ENCODE results near the gene CCR5. TPM values are rescaled to one million over a fixed set of nuclear protein-coding genes. Genes with fewer than 3 reads are reported as not detected.

Gene CCR5
- total RNA-seq, 1 donor from 2014 or later = 0.55 TPM

DNA sequence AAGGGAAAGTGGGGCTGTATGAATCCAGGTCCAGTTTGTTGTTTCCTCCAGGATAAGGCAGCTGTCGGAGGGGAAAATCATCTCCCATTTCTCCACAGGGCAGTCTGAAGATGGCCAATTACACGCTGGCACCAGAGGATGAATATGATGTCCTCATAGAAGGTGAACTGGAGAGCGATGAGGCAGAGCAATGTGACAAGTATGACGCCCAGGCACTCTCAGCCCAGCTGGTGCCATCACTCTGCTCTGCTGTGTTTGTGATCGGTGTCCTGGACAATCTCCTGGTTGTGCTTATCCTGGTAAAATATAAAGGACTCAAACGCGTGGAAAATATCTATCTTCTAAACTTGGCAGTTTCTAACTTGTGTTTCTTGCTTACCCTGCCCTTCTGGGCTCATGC, 37.2 kb downstream of the CCR5 start:
- H3K27ac Mint-ChIP-seq = peak overlapping the region; percentile 10
- H3K9me3 Mint-ChIP-seq = peaks cover under 1% of the 10 kb centered on the region
- peaks cover 3% of the 10 kb centered on the region for H3K36me3 Mint-ChIP-seq (ENCODE audit: low read depth)
- CTCF ChIA-PET = interaction anchor here (0.9 to 1.8 kb wide), 3 partner anchors 9 to 81 kb away, joined by 3 to 4 read pairs (median 4); no protein-coding TSS in a partner anchor
- ATAC-seq (ENCODE audit: low read depth) (no peak), DNase-seq (no peak)
- TF ChIP-seq, protein P1, sequence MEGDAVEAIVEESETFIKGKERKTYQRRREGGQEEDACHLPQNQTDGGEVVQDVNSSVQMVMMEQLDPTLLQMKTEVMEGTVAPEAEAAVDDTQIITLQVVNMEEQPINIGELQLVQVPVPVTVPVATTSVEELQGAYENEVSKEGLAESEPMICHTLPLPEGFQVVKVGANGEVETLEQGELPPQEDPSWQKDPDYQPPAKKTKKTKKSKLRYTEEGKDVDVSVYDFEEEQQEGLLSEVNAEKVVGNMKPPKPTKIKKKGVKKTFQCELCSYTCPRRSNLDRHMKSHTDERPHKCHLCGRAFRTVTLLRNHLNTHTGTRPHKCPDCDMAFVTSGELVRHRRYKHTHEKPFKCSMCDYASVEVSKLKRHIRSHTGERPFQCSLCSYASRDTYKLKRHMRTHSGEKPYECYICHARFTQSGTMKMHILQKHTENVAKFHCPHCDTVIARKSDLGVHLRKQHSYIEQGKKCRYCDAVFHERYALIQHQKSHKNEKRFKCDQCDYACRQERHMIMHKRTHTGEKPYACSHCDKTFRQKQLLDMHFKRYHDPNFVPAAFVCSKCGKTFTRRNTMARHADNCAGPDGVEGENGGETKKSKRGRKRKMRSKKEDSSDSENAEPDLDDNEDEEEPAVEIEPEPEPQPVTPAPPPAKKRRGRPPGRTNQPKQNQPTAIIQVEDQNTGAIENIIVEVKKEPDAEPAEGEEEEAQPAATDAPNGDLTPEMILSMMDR (IDR thresholded peaks at IDR 0.05) = no peak
- intact Hi-C loops (cut with micrococcal nuclease) = loop anchor here (2.0 kb wide), 1 partner anchor 25 kb away; no protein-coding TSS in a partner anchor
- no peaks in the 10 kb centered on the region for H3K27me3 Mint-ChIP-seq
- H3K4me1 Mint-ChIP-seq = peaks cover 31% of the 10 kb centered on the region
- POLR2A ChIA-PET = no interaction called here
- H3K4me3 Mint-ChIP-seq = peak overlapping the region; percentile 85

DNA sequence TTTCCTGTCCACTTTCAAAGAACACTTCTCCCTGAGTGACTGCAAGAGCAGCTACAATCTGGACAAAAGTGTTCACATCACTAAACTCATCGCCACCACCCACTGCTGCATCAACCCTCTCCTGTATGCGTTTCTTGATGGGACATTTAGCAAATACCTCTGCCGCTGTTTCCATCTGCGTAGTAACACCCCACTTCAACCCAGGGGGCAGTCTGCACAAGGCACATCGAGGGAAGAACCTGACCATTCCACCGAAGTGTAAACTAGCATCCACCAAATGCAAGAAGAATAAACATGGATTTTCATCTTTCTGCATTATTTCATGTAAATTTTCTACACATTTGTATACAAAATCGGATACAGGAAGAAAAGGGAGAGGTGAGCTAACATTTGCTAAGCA, 38.1 kb downstream of the CCR5 start:
- CTCF ChIA-PET = no interaction called here
- H3K27me3 Mint-ChIP-seq = no peaks in the 10 kb centered on the region
- H3K36me3 Mint-ChIP-seq (ENCODE audit: low read depth) = peaks cover 3% of the 10 kb centered on the region
- no peak for ATAC-seq (ENCODE audit: low read depth)
- peaks cover 31% of the 10 kb centered on the region for H3K4me1 Mint-ChIP-seq
- no peak overlapping the region for H3K27ac Mint-ChIP-seq
- H3K9me3 Mint-ChIP-seq = no peaks in the 10 kb centered on the region
- intact Hi-C loops (cut with micrococcal nuclease) = no loop called here
- POLR2A ChIA-PET = no interaction called here
- no peak overlapping the region for H3K4me3 Mint-ChIP-seq
- TF ChIP-seq, protein P1 (IDR thresholded peaks at IDR 0.05) = no peak
- no peak for DNase-seq

DNA sequence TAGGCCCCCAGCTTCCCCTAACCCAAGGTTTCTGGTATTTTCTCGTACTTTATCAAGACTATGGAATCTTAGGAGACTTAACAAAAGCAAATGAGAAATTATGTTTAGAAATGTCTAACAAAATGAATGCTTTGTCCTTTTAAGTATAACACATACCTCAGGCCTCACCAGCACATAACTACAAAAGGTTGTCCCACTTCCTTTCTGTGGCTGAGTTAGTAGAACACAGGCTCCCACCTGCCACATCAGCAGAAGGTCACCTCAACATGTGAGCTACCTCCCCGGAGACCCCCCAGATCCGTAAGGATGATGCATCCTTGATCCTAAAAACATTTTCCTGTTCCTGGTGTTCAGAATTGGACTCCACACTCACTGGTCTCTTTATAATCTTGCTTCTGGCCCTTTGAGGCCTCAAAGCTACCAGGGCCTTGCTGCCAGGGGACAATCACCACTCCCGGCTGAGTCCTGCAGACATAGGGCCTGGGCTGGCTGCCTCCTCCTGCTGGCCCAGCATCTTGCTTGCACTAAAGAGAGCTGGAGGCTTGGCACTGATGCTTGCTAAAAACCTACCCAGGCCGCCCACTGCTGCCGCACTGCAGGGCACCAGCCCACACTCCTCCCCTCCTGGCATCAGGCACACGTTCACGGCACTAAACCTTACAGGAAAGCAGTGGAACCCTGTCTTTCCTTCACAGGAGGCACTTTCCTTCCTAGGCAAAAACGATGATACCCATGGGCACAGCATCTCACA, 39.2 kb downstream of the CCR5 start:
- H3K9me3 Mint-ChIP-seq = no peaks in the 10 kb centered on the region
- TF ChIP-seq, protein P1 (IDR thresholded peaks at IDR 0.05) = no peak
- no peak for DNase-seq
- POLR2A ChIA-PET = interaction anchor here (0.7 kb wide), 1 partner anchor 94 kb away, joined by 3 read pairs; no protein-coding TSS in a partner anchor
- intact Hi-C loops (cut with micrococcal nuclease) = no loop called here
- H3K36me3 Mint-ChIP-seq (ENCODE audit: low read depth) = peaks cover 3% of the 10 kb centered on the region
- no peak for ATAC-seq (ENCODE audit: low read depth)
- no peak overlapping the region for H3K27ac Mint-ChIP-seq
- CTCF ChIA-PET = no interaction called here
- no peak overlapping the region for H3K4me3 Mint-ChIP-seq
- no peaks in the 10 kb centered on the region for H3K27me3 Mint-ChIP-seq
- H3K4me1 Mint-ChIP-seq = peaks cover 31% of the 10 kb centered on the region

DNA sequence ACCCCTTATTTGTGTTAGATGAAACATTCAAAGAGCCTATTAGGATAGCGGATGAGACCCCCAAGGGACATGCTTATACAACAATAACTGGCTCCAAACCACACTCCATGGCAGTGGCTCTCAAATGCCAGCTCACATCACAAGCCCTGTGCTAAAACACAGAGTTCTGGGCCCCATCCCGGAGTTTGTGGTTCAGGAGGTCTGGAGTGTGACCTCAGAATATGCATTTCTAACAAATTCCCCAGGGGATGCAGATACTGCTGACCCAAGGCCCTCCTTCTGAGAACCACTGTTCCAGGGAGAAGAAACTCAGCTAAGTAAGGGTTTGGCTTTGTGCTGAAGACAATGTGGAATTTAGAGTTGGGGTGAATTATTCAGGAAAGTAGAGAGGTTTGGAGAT, 39.9 kb downstream of the CCR5 start:
- Mint-ChIP-seq H3K4me3 (no peak overlapping the region), H3K9me3 (no peaks in the 10 kb centered on the region), H3K27ac (no peak overlapping the region), H3K36me3 (ENCODE audit: low read depth) (peaks cover 3% of the 10 kb centered on the region), H3K27me3 (no peaks in the 10 kb centered on the region), H3K4me1 (peaks cover 26% of the 10 kb centered on the region)
- TF ChIP-seq, protein P1 (IDR thresholded peaks at IDR 0.05) = no peak
- intact Hi-C loops (cut with micrococcal nuclease) = no loop called here
- no peak for DNase-seq
- ATAC-seq (ENCODE audit: low read depth) = no peak
- CTCF ChIA-PET = no interaction called here
- POLR2A ChIA-PET = no interaction called here

DNA sequence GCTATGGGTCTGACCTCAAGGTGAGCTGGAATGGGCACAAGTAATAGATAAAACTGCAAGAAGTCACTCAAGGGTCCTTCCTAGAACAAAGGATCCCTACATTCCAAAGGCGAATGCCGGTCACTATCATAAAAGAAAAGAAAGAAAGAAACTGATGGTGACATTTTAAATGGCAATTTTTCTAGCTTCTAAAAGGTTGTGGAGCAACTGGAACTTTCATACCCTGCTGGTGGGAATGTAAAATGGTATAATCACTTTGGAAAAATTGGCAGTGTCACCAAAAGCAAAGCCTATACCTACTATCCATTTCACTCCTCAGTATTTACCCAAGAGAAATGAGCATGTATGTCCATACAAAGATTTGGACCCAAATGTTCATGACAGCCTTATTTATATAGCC, 40.5 kb downstream of the CCR5 start:
- ATAC-seq (ENCODE audit: low read depth) (no peak), DNase-seq (no peak)
- Mint-ChIP-seq H3K36me3 (ENCODE audit: low read depth) (peaks cover 3% of the 10 kb centered on the region), H3K4me3 (no peak overlapping the region), H3K4me1 (peaks cover 21% of the 10 kb centered on the region), H3K27me3 (no peaks in the 10 kb centered on the region), H3K9me3 (no peaks in the 10 kb centered on the region), H3K27ac (no peak overlapping the region)
- POLR2A ChIA-PET = no interaction called here
- intact Hi-C loops (cut with micrococcal nuclease) = no loop called here
- CTCF ChIA-PET = no interaction called here
- TF ChIP-seq, protein P1 (IDR thresholded peaks at IDR 0.05) = no peak
